GM21737 (cell line): ENCODE measurements around the gene SYT11.
"Not testable (repeated sequence)": the region's sequence is repeated elsewhere in the genome, so short reads cannot be mapped to it uniquely, and the experiment has no call there.

ENCODE experiments used
- ATAC-seq: cut with Tn5 transposase; IDR thresholded peaks from one replicate; pipeline ENCODE4 v1.9.1; 2021; ENCODE audit warnings: mild to moderate bottlenecking, moderate library complexity; ENCODE audit not compliant: unreplicated experiment

Gene SYT11

DNA sequence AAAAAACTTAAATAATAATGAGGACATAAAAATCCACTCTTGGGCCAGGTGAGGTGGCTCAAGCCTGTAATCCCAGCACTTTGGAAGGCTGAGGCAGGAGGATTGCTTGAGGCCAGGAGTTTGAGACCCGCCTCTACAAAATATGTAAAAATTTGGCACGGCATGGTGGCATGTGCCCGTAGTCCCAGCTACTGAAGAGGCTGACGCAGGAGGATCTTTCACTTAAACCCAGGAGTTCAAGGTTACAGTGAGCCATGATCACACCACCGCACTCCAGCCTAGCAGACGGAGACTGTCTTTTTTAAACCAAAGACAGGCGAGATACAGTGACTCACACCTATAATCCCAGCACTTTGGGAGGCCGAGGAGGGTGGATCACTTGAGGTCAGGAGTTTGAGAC lies 37.1 kb downstream of the SYT11 start:
- not testable (repeated sequence) for ATAC-seq

DNA sequence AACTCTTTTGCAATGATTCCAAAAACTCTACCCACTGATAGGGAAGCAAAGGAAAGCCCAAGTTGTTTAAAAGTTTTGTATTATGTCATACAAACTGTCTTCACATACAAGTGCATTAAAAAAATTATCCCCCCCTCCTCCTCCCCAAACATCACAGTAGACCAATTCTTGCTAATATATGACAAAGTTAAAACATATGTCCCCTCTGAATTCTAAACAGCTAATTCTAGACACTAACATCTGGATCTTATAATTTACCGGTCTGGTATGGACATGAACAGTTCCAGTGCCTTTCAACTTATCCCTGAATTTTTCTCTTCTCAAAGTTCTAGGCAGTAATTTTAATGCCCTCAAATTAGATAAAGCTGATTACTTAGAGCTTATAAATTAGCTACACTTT lies 38.4 kb downstream of the SYT11 start:
- no peak for ATAC-seq

GRCh38 chr1:155898888-155899287 lies 39.5 kb downstream of the SYT11 start:
- ATAC-seq = no peak

DNA sequence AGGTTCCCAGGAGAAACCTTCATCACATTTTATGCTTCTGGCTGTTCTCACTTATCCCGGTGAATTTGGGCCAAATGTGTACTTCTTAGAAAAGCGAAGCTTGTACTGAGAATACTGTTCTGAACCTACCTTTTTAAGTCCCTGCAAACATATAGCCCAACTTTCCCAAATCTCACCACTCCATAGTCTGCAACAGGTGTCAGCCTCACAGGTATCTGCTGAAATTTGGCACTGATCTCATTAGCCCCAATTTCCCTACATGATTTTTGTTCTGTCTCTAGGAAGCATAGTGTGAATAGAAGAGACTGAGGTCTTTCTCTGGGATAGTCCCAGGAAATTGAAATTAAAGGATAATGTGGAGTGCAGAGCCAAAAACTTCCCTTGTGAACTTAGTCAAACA lies 40.3 kb downstream of the SYT11 start:
- no peak for ATAC-seq

- no peak for ATAC-seq
Observed at GRCh38 chr1:155900161-155900560, 40.8 kb downstream of the SYT11 start.

DNA sequence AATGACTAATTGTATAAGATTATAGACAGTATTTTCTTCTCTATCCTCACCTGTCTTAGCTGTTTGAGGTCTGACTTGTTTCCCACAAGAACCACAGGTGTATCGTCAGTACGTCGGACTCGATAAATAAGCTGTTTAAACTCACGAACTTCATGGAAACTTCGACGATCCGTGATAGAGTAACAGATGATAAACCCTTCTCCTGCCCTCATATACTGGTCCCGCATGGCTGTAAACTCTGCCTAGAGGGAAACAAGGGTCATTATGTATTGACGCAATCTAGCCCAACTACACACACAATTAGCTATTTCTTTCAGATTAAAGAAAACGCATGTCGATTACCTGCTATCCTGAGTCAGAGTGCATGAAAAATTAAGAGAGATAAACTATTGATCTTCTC lies 44.9 kb downstream of the SYT11 start:
- no peak for ATAC-seq

GRCh38 chr1:155909894-155910293 lies 50.5 kb downstream of the SYT11 start:
- no peak for ATAC-seq

- no peak for ATAC-seq
Observed at GRCh38 chr1:155910621-155911121, 51.3 kb downstream of the SYT11 start.

DNA sequence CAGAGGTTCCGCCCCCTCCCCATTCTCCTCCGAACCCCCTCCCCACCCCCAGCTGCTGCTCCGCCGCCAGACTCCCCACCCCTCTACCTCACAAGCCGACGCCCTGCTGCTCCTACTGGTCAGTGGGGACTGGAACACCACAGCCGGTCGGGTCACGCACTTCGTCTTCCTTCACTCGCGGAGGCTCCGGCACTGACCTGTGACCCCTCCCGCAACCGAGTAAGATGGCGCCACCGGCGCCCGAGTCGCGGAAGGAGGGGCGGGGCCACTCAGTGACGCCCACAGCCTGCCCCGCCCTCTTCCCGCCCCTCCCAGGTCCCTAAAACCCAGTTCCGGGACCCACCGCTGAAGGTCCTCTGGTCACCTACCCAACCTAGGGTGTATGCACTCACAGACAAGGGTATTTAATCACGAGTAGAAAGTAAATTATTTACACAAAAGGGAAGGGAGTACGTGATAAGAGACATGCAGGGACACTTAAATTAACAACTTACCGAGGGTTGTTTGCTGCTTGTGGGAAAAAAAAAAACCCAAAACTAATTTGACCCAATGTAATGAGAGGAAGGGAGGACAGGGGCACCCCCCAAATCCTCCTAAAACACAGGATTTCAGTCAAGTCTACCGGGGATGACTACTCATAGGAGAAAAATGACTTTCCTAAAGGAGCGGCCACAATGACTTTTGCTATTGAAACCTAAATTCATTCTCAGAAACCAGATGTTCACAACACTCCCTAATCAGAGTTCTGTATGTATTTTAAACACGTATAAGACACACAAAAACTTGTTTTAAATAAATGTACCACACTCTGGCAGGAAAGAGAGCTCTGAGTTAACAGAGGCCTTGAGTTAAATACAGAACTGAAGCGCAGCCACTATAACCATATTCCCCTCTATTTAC lies 52.0 kb downstream of the SYT11 start, which contains the start of gene RIT1:
TSS of gene RIT1 (minus strand) at position 194 of the 900 bp plus-strand sequence. CDS start 588 bp downstream, outside the sequence.
- ATAC-seq = peak; percentile 85

GRCh38 chr1:155912056-155912536 lies 52.7 kb downstream of the SYT11 start:
- no peak for ATAC-seq

- ATAC-seq = no peak
Observed at GRCh38 chr1:155913969-155914757, 54.8 kb downstream of the SYT11 start.

DNA sequence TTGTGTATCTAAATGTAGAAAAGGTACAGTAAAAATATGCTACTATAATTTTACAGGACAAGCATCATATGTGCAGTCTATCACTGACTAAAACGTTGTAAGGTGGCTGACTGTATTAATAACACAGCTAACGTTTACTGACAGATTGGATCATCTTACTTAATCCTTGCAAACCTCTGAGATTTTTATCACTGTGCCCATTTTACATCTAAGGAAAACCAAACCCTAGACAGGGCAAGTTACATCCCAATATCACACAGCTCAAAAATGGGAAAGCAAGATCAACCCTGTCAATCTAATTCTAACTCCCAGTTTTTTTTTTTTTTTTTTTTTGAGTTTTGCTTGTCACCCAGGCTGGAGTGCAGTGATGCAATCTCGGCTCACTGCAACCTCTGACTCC lies 59.3 kb downstream of the SYT11 start:
- ATAC-seq = no peak

DNA sequence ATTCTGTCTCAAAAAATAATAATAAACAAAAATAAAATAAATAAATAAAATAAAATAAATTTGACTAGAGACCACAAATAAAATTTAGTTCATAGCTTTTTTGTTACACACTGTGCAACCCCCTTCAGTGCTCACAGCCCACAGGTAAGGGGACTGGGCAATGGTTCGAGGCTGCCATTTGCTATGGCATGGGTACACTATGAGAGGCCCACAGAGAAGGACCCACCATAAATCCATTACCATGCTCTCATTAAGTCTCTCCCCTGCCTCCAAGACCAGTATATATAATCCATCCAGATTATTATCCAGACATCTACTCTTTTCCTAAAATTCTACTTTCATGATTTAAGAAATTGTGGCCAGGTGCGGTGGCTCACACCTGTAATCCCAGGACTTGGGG lies 60.4 kb downstream of the SYT11 start:
- no peak for ATAC-seq

- no peak for ATAC-seq
Observed at GRCh38 chr1:155920717-155921116, 61.4 kb downstream of the SYT11 start.

DNA sequence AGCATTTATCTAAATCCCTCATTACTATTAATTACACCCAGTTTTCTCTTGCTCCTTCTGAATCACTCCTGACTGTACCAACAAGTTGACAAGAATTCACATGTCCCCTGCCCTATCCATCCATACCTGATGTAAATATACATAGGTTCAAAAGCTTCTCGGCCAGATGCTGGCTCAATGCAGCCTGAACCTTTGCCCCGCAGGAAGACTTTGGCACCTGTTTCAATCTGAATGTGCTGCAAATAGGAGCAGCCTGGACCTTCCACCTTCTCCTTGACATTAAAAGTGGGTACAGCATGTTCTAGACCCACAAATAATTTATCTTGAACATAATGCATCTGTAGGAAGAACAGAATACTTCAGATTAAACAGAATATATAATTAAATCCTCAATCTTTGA lies 66.1 kb downstream of the SYT11 start:
- no peak for ATAC-seq

- no peak for ATAC-seq
Observed at GRCh38 chr1:155929057-155929456, 69.7 kb downstream of the SYT11 start.

DNA sequence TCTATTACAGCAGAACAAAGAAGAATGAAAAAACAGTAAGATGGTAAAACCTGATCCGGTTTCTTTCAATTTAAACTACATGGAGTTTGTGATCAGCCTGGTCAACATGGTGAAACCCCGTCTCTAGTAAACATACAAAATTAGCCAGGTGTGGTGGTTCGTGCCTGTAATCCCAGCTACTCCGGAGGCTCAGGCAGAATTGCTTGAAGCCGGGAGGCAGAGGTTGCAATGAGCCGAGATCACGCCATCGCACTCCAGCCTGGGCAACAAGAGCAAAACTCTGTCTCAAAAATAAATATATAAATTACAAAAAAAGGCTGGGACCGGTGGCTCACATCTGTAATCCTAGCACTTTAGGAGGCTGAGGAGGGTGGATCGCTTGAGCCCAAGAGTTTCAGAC lies 71.4 kb downstream of the SYT11 start:
- ATAC-seq = not testable (repeated sequence)

- ATAC-seq = no peak
Observed at GRCh38 chr1:155931332-155932038, 72.1 kb downstream of the SYT11 start.

DNA sequence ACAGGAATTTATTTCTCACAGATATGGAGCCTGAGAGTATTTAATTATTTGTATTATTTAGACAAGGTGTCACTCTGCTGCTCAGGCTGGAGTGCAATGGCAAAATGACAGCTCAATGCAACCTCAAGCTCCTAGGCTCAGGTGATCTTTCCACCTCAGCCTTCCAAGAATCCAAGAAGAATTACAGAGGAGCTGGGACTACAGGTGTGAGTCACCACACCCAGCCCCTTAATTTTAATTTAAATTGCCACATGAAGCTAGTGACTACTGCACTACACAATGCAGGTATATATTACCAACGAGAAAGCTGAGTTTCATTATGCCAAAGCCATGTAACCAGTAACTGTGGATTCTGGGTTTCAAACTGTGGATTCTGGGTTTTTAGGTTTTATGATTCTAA lies 72.7 kb downstream of the SYT11 start:
- no peak for ATAC-seq

DNA sequence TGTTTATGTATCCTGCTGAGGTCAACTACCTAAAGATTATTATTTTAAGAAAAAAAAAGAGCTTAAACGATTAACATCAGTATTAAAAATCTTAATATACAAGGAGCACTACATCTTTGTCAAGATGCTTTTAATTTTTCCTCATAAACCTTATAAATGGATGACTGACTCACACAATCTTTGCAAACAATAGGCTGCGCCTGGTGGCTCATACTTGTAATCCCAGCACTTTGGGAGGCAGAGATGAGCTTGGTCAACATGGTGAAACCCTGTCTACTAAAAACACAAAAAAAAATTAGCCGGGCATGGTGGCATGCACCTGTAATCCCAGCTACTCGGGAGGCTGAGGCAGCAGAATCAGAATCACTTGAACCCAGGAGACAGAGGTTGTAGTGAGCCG lies 73.1 kb downstream of the SYT11 start:
- no peak for ATAC-seq

DNA sequence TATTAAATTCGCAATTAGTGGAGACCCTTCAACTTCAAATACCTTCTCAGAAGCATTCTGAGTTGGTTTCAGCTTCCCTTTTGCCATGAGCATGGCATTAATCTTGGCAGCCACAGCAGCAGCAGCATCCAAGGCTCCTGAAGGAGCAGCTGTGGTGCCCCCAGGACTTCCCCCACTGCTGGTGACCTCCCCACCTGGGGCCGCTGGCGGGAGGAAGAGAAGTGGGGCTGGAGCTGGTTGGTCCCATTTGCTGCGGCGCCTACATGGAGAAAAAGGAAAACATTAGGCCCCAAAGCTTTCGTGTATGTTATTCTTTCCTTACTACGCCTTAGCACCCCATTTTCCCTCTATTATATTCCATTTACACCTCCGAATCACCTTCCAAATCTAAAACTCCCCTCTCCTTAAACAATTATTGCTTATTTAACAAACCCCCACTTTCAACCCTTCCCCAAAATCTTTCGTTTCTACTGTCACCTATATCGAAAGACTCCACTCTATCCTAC lies 74.3 kb downstream of the SYT11 start:
- ATAC-seq = no peak
